GM12873 (cell line): ENCODE results near the gene BSPRY.

Source experiments
- CTCF ChIP-seq: IDR thresholded peaks from 2 replicates; pipeline ENCODE4 v1.5.1; 2012; ENCODE audit warnings: low read depth, mild to moderate bottlenecking, moderate library complexity, low read length, control low read depth; ENCODE audit not compliant: insufficient read depth; ENCODE audit errors: missing control alignments

The BSPRY gene

GRCh38 chr9:113373256-113373655, 23.9 kb downstream of the BSPRY start:
- no peak for TF ChIP-seq CTCF

GRCh38 chr9:113373676-113374392, 24.5 kb downstream of the BSPRY start:
- TF ChIP-seq CTCF, result no peak

- TF ChIP-seq CTCF, result no peak
Observed at GRCh38 chr9:113375057-113376023, 26.0 kb downstream of the BSPRY start.

- TF ChIP-seq CTCF, result no peak
Observed at GRCh38 chr9:113376634-113377567, 27.6 kb downstream of the BSPRY start, which contains the start of gene HDHD3. Gene HDHD3 (minus strand): TSS chr9:113376986. CDS start chr9:113374354, 2,632 bp downstream.

- no peak for TF ChIP-seq CTCF
Observed at GRCh38 chr9:113380869-113381378, 31.6 kb downstream of the BSPRY start.

GRCh38 chr9:113381909-113382411, 32.6 kb downstream of the BSPRY start:
- no peak for TF ChIP-seq CTCF
